ENCODE measurements around the gene EIF3B. TPM values are rescaled to one million over a fixed set of nuclear protein-coding genes. Genes with fewer than 3 reads are reported as not detected.

EIF3B gene
- total and polyA plus RNA-seq, 2 of the 4 experiments (the other 2 are of a cell fraction), result 105 to 201 TPM

DNA sequence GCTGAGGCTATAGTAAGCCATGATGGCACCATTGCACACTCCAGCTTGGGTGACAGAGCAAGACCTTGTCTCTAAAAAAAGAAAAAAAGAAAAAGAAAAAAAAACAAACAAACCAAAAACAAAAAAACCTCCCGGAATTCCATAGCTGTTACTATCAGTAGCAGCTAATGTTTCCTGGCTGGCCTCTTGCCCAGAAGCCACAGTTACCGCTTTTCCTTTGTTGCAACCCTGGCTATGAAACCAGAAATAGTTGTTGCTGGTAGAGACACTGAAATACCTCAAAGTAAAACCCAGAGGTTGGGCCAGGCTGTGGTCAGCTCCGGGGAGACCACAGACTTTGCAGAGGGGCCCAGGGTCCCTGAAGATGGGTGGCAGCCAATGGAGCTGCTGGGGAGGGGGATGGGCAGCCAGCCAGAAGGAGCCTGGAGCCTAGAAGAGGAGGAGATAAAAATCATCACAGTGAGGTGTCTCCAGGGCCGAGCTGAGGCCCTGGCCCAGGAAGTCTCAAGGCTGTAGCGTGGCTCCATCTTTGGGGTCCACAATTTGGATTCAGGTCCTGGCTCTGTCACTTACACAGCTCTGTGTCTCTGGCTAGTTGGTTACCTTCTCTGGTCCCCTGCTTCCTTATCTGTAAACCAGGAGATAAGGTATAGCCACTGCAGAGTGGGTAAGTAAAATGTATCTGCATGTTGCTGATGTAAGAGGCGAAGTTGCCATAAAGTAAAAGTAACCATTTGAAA, 45.4 kb downstream of the EIF3B start:
- Histone ChIP-seq H4K8ac (ENCODE audit: low read depth in 2 of 2, low read length in 2 of 2) (peak overlapping the region; percentile 76 to 93), H2AK5ac (ENCODE audit: low read depth, low read length) (peak overlapping the region; percentile 87), H3K23ac (ENCODE audit: low read depth, low read length) (peak overlapping the region; percentile 78), H3K56ac (ENCODE audit: extremely low read depth, insufficient read depth, low read length) (peak overlapping the region; percentile 50; the same call in 1 of the 2 replicates), H2AFZ (replicated peaks; ENCODE audit: low read length, poor library complexity) (peak overlapping the region; percentile 88), H2BK20ac (ENCODE audit: low read depth, low read length) (peak overlapping the region; percentile 81), H3K9me1 (ENCODE audit: insufficient read depth, low read length) (peaks cover 8% of the 10 kb centered on the region), H3K4me3 (ENCODE audit: insufficient read depth, low read depth, low read length) (no peak overlapping the region), H3K14ac (replicated peaks; ENCODE audit: low read depth, low read length) (peak overlapping the region; percentile 82), H2AK9ac (replicated peaks; ENCODE audit: low read depth, low read length, poor library complexity) (peak overlapping the region; percentile 73), H3K4me2 (ENCODE audit: low read depth, low read length) (peak overlapping the region; percentile 49), H3K27ac (ENCODE audit: insufficient read depth, low read length) (peak overlapping the region; percentile 96), H3K4me1 (ENCODE audit: control insufficient read depth, insufficient read depth, low read length) (peaks cover 9% of the 10 kb centered on the region), H3K27me3 (ENCODE audit: control insufficient read depth, insufficient read depth, low read length) (no peaks in the 10 kb centered on the region), H4K91ac (ENCODE audit: insufficient read depth, low read depth, low read length) (peak overlapping the region; percentile 90), H3K4ac (ENCODE audit: low read depth, low read length) (peak overlapping the region; percentile 81), H2BK15ac (ENCODE audit: low read depth, low read length) (peak overlapping the region; percentile 93), H4K5ac (ENCODE audit: low read depth, low read length) (peak overlapping the region; percentile 93), H2BK120ac (ENCODE audit: low read depth, low read length) (peak overlapping the region; percentile 81), H2BK5ac (ENCODE audit: low read depth, low read length, poor library complexity, severe bottlenecking) (peak overlapping the region; percentile 84), H3K9ac (ENCODE audit: low read depth, low read length) (peak overlapping the region; percentile 69), H3K18ac (ENCODE audit: low read depth, low read length) (peak overlapping the region; percentile 82), H3K36me3 (ENCODE audit: control insufficient read depth, insufficient read depth, low read length) (no peaks in the 10 kb centered on the region), H3K9me3 (ENCODE audit: control insufficient read depth, insufficient read depth, low read length) (no peaks in the 10 kb centered on the region), H4K20me1 (ENCODE audit: insufficient read depth, low read length) (0 out of 2 replicates have a peak, but pooled peaks cover 6% of the 10 kb centered on the region), H3K79me1 (ENCODE audit: low read depth in 1 of 2, low read length in 2 of 2) (peaks cover 9 to 19% of the 10 kb centered on the region in 2 experiments; a peak in 3 of 4 replicates)
- dilution Hi-C loops (cut with HindIII; ENCODE audit: low sequenced_read_pairs, unreplicated experiment) (no loop called here), intact Hi-C loops (cut with micrococcal nuclease) (loop anchor here (10.0 kb wide), 1 partner anchor 55 kb away; no protein-coding TSS in a partner anchor), in situ Hi-C loops (cut with MboI; ENCODE audit: low sequenced_read_pairs) (no loop called here)
- 50% methylated on average over 2 of the region's 6 CpGs; no CpG with 5 or more reads in 1 of the 2 experiments for WGBS, 2 experiments (ENCODE audit: extremely low coverage in 2 of 2, insufficient read length in 1 of 2)
- CTCF ChIA-PET, result interaction anchor here (1.3 kb wide), 1 partner anchor 69 kb away, joined by 8 read pairs; no protein-coding TSS in a partner anchor
- no peak for TF ChIP-seq MXI1 (IDR thresholded peaks at IDR 0.05; ENCODE audit: borderline replicate concordance, low read depth, low read length)
- peak; percentile 84 for TF ChIP-seq CEBPB (IDR thresholded peaks at IDR 0.05; ENCODE audit: low read depth, low read length)
- TF ChIP-seq RCOR1 (IDR thresholded peaks at IDR 0.05; ENCODE audit: insufficient replicate concordance, low read length), result no peak
- no peak for TF ChIP-seq MAZ (IDR thresholded peaks at IDR 0.05; ENCODE audit: borderline replicate concordance, low read depth, low read length)
- no peak for TF ChIP-seq MAFK (IDR thresholded peaks at IDR 0.05; ENCODE audit: low read depth, low read length)
- TF ChIP-seq CTCF (conservative IDR thresholded peaks at IDR 0.05; ENCODE audit: low read depth, low read length), result no peak
- POLR2A ChIA-PET (ENCODE audit: unreplicated experiment), result no interaction called here
- DNase-seq (peak; percentile 95), ATAC-seq (ENCODE audit: low read depth) (peak; percentile 22)
- no TSS peak for BruUV-seq (replicated peaks)
